Gastroesophageal sphincter (tissue), 4 donors: ENCODE measurements around the gene ZNF664. TPM values are rescaled to one million over a fixed set of nuclear protein-coding genes. Genes with fewer than 3 reads are reported as not detected.

Source experiments
- ATAC-seq: fragments of 150-250 bp; one replicate; pipeline ENCODE4 v1.9.1; 2016; ENCODE audit warnings: mild to moderate bottlenecking, moderate library complexity
- H3K27ac ChIP-seq, 4 donors: fragments of 200-600 bp; sonication (generic) in 3 of 4; 1 replicate in 3 of 4; 2 replicates in 1 of 4; pipeline ENCODE4 v1.5.1; 2016 to 2019
- H3K27me3 ChIP-seq: fragments of 200-600 bp; sonication (generic); one replicate; pipeline ENCODE4 v1.5.1; 2019
- H3K36me3 ChIP-seq, 2 donors: fragments of 200-600 bp; sonication (generic); one replicate each; pipeline ENCODE4 v1.5.1; 2019; ENCODE audit warnings: control low read depth in 1 of 2
- H3K4me1 ChIP-seq, 3 donors: fragments of 200-600 bp; sonication (generic); 1 replicate in 2 of 3; 2 replicates in 1 of 3; pipeline ENCODE4 v1.5.1; 2016 to 2019; ENCODE audit warnings: control low read depth in 2 of 3
- H3K4me3 ChIP-seq, 2 donors: fragments of 200-600 bp; sonication (generic); one replicate each; pipeline ENCODE4 v1.5.1; 2019; ENCODE audit warnings: mild to moderate bottlenecking in 1 of 2, moderate library complexity in 1 of 2
- H3K9me3 ChIP-seq, 3 donors: fragments of 200-600 bp; sonication (generic); one replicate each; pipeline ENCODE4 v1.5.1; 2017 to 2019; ENCODE audit warnings: control low read depth in 2 of 3
- CTCF ChIP-seq, 4 experiments: fragments of 200-600 bp in 2 of 4; fragments of 450-650 bp in 2 of 4; sonication (generic) in 1 of 4; IDR thresholded peaks; one replicate each; pipeline ENCODE4 v1.5.1; 2017 to 2019; ENCODE audit warnings: antibody characterized with exemption in 4 of 4, mild to moderate bottlenecking in 2 of 4, moderate library complexity in 2 of 4
- EP300 ChIP-seq: sonication (generic); formaldehyde crosslinking; IDR thresholded peaks from one replicate; pipeline ENCODE4 v1.6.1; 2017; ENCODE audit warnings: antibody characterized with exemption, mild to moderate bottlenecking
- POLR2A ChIP-seq, 2 donors: fragments of 450-650 bp; IDR thresholded peaks; one replicate each; pipeline ENCODE4 v1.6.1; 2017; ENCODE audit warnings: antibody characterized with exemption in 2 of 2, mild to moderate bottlenecking in 2 of 2, moderate library complexity in 1 of 2
- POLR2AphosphoS5 ChIP-seq: sonication (generic); formaldehyde crosslinking; IDR thresholded peaks from one replicate; pipeline ENCODE4 v1.6.1; 2017; ENCODE audit warnings: antibody characterized with exemption
- WGBS, 2 donors: methylation state at CpG; one replicate each; pipeline ENCODE4 v1.1.5; 2018; ENCODE audit warnings: low coverage in 1 of 2; 5-methylcytosine and 5-hydroxymethylcytosine counted together
- total RNA-seq, 4 donors: library from RNA; depleted of rRNA; stranded (reverse); fragments of >200 nt; gene quantifications; one replicate each; pipeline ENCODE4 v1.1.0, GENCODE V29; 2016

Gene ZNF664
- total RNA-seq, 4 donors from 2014 or later = 58.7 to 95.5 (median 78.2) TPM

- Histone ChIP-seq H3K4me1 (peaks cover 0 to 29% (median 3%) of the 10 kb centered on the region in 3 donors), H3K27me3 (no peaks in the 10 kb centered on the region), H3K36me3 (peaks cover 0 to 39% of the 10 kb centered on the region in 2 donors), H3K27ac (no peak overlapping the region), H3K4me3 (no peak overlapping the region), H3K9me3 (no peaks in the 10 kb centered on the region)
- ATAC-seq = no peak
- WGBS, 2 donors = 81 to 94% methylated on average over 2 to 3 of the region's 3 CpGs
- TF ChIP-seq POLR2A (IDR thresholded peaks at IDR 0.05) = no peak
- no peak for TF ChIP-seq EP300
- TF ChIP-seq POLR2AphosphoS5 = no peak
- TF ChIP-seq CTCF (IDR thresholded peaks at IDR 0.05) = no peak
Measured at GRCh38 chr12:123986374-123986965, 13.5 kb downstream of the ZNF664 start.

GRCh38 chr12:123987022-123987421 is 14.0 kb downstream of the ZNF664 start:
- Histone ChIP-seq H3K27me3 (no peaks in the 10 kb centered on the region), H3K27ac (no peak overlapping the region), H3K9me3 (no peaks in the 10 kb centered on the region), H3K4me3 (no peak overlapping the region), H3K36me3 (peaks cover 0 to 44% of the 10 kb centered on the region in 2 donors), H3K4me1 (peaks cover 0 to 29% (median 3%) of the 10 kb centered on the region in 3 donors)
- no peak for TF ChIP-seq CTCF (IDR thresholded peaks at IDR 0.05)
- TF ChIP-seq POLR2A (IDR thresholded peaks at IDR 0.05) = no peak
- no peak for TF ChIP-seq POLR2AphosphoS5
- TF ChIP-seq EP300 = no peak
- 86 to 90% methylated on average over 2 of the region's 2 CpGs for WGBS, 2 donors
- ATAC-seq = no peak

GRCh38 chr12:123989168-123989567 is 16.2 kb downstream of the ZNF664 start:
- H3K4me3 ChIP-seq = no peak overlapping the region
- peaks cover 0 to 20% (median 3%) of the 10 kb centered on the region in 3 donors for H3K4me1 ChIP-seq
- no peaks in the 10 kb centered on the region for H3K9me3 ChIP-seq
- H3K27me3 ChIP-seq = no peaks in the 10 kb centered on the region
- H3K27ac ChIP-seq = no peak overlapping the region
- H3K36me3 ChIP-seq = peaks cover 0 to 59% of the 10 kb centered on the region in 2 donors
- ATAC-seq = no peak
- WGBS, 2 donors = 92 to 94% methylated on average over 4 to 5 of the region's 5 CpGs
- TF ChIP-seq POLR2AphosphoS5 = no peak
- no peak for TF ChIP-seq CTCF (IDR thresholded peaks at IDR 0.05)
- no peak for TF ChIP-seq EP300
- no peak for TF ChIP-seq POLR2A (IDR thresholded peaks at IDR 0.05)

- Histone ChIP-seq H3K4me3 (no peak overlapping the region), H3K4me1 (peaks cover 0 to 14% (median 3%) of the 10 kb centered on the region in 3 donors), H3K27ac (no peak overlapping the region), H3K36me3 (peaks cover 0 to 59% of the 10 kb centered on the region in 2 donors), H3K27me3 (no peaks in the 10 kb centered on the region), H3K9me3 (no peaks in the 10 kb centered on the region)
- ATAC-seq = no peak
- TF ChIP-seq EP300 = no peak
- no peak for TF ChIP-seq POLR2A (IDR thresholded peaks at IDR 0.05)
- TF ChIP-seq CTCF (IDR thresholded peaks at IDR 0.05) = no peak
- TF ChIP-seq POLR2AphosphoS5 = no peak
- WGBS, 2 donors = 83 to 86% methylated on average over 1 of the region's 1 CpG
Measured at GRCh38 chr12:123989753-123990152, 16.7 kb downstream of the ZNF664 start.

GRCh38 chr12:123990511-123990910 is 17.5 kb downstream of the ZNF664 start:
- 80 to 82% methylated on average over 3 to 4 of the region's 4 CpGs for WGBS, 2 donors
- Histone ChIP-seq H3K4me1 (peaks cover 0 to 12% (median 3%) of the 10 kb centered on the region in 3 donors), H3K27ac (no peak overlapping the region), H3K27me3 (no peaks in the 10 kb centered on the region), H3K4me3 (no peak overlapping the region), H3K36me3 (peaks cover 0 to 59% of the 10 kb centered on the region in 2 donors), H3K9me3 (no peaks in the 10 kb centered on the region)
- peak; percentile 43 for ATAC-seq
- TF ChIP-seq CTCF (IDR thresholded peaks at IDR 0.05) = no peak
- TF ChIP-seq POLR2A (IDR thresholded peaks at IDR 0.05) = no peak
- TF ChIP-seq EP300 = no peak
- TF ChIP-seq POLR2AphosphoS5 = no peak
